ENCODE results near the gene PPP1R16B.

Gene PPP1R16B

GRCh38 chr20:38965264-38965663 is 159.8 kb downstream of the PPP1R16B start:
- DNase-seq (ENCODE audit: low spot score): no peak
- in situ Hi-C loops (cut with MboI; ENCODE audit: low sequenced_read_pairs, unreplicated experiment): no loop called here
- no peak for TF ChIP-seq CTCF (IDR thresholded peaks at IDR 0.05; ENCODE audit: borderline replicate concordance, control extremely low read depth, extremely low read depth, insufficient read depth, missing control alignments)

- in situ Hi-C loops (cut with MboI; ENCODE audit: low sequenced_read_pairs, unreplicated experiment): no loop called here
- DNase-seq (ENCODE audit: low spot score): no peak
- no peak for TF ChIP-seq CTCF (IDR thresholded peaks at IDR 0.05; ENCODE audit: borderline replicate concordance, control extremely low read depth, extremely low read depth, insufficient read depth, missing control alignments)
These were observed 162.6 kb downstream of the PPP1R16B start for GRCh38 chr20:38968090-38968489.

- DNase-seq (ENCODE audit: low spot score): no peak
- TF ChIP-seq CTCF (IDR thresholded peaks at IDR 0.05; ENCODE audit: borderline replicate concordance, control extremely low read depth, extremely low read depth, insufficient read depth, missing control alignments): no peak
- in situ Hi-C loops (cut with MboI; ENCODE audit: low sequenced_read_pairs, unreplicated experiment): no loop called here
These were observed 164.2 kb downstream of the PPP1R16B start for GRCh38 chr20:38969708-38970107.

- no peak for DNase-seq (ENCODE audit: low spot score)
- no peak for TF ChIP-seq CTCF (IDR thresholded peaks at IDR 0.05; ENCODE audit: borderline replicate concordance, control extremely low read depth, extremely low read depth, insufficient read depth, missing control alignments)
- in situ Hi-C loops (cut with MboI; ENCODE audit: low sequenced_read_pairs, unreplicated experiment): no loop called here
These were observed 164.8 kb downstream of the PPP1R16B start for GRCh38 chr20:38970302-38970701.
